Measurements from ENCODE around the gene TAS1R1.
A peak's percentile ranks its signal among the peaks of the same experiment; 100 is the strongest.
"Not testable (repeated sequence)": the region's sequence is repeated elsewhere in the genome, so short reads cannot be mapped to it uniquely, and the experiment has no call there.

Gene TAS1R1

DNA sequence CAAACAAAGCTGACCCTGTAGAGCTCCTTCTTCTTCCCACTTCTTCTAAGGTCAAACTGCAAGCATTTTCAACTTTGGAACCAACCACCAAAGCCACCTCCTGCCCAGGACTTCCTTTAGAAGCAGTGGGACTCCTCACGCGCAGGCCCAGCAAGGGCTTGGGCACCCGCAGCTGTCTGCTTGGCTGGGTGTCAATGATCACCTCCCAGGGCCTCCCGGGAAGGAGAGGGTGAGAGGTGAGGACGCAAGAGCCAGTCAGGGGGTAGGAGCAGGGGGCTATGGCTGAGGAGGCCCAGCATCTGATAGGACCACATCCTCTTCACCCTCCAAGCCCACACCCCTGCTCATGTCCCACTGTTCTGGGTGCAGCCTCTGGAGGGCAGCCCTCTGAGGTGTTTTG, 37.3 kb downstream of the TAS1R1 start:
- DNase-seq, result no peak

- DNase-seq, result no peak
These were observed 37.9 kb downstream of the TAS1R1 start for GRCh38 chr1:6592865-6593593.

- DNase-seq, result no peak
These were observed 38.7 kb downstream of the TAS1R1 start for GRCh38 chr1:6593810-6594209.

DNA sequence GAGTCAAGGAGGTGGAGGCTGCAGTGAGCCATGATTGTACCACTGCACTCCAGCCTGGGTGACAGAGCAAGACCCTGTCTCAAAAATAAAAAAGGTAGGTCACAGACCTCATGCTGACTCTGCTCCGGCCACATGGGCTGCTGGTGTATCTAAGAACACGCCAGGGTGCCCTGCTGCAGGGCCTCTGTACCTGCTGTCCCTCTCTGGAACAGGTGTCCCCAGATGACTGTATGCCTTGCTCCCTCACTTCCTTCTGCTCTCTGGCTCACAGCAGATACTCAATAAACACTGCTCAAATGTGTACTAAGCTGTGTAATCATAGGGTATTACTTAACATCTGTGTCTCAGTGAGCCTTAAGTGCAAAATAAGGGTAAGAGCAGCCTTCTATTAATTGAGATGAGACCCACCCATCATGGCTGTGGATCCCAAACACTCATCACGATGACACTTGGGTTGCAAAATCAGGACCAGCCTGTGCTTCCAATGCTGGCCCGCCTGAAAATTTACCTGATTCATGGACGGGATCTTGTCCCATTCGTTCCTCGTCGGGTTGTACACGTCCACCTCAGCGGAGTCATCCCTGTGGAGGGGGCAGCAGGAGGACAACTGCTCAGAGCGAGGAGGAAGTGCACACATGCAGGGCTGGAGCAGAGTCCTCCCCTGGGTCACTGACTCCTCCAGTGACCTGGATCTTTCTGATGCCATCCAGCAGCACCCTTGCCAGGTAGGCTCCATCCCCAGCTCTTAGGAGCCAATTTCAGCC, 40.1 kb downstream of the TAS1R1 start:
- DNase-seq, result no peak

DNA sequence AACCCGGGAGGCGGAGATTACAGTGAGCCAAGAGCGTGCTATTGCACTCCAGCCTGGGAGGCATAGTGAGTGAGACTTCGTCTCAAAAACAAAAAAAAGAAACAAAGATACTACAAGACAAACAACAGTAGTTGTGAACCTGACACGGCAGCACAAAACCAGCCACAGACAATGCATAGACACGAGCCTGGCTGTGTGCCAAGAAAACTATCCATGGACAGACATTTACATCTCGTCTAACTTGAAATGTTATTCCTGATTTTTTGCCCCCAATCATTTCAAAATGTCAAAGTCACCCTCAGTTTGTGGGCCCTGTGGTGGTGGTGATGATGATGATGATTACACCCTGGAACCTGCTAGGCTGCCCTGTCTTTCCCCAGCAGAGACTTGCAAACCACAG, 41.2 kb downstream of the TAS1R1 start:
- no peak for DNase-seq

DNA sequence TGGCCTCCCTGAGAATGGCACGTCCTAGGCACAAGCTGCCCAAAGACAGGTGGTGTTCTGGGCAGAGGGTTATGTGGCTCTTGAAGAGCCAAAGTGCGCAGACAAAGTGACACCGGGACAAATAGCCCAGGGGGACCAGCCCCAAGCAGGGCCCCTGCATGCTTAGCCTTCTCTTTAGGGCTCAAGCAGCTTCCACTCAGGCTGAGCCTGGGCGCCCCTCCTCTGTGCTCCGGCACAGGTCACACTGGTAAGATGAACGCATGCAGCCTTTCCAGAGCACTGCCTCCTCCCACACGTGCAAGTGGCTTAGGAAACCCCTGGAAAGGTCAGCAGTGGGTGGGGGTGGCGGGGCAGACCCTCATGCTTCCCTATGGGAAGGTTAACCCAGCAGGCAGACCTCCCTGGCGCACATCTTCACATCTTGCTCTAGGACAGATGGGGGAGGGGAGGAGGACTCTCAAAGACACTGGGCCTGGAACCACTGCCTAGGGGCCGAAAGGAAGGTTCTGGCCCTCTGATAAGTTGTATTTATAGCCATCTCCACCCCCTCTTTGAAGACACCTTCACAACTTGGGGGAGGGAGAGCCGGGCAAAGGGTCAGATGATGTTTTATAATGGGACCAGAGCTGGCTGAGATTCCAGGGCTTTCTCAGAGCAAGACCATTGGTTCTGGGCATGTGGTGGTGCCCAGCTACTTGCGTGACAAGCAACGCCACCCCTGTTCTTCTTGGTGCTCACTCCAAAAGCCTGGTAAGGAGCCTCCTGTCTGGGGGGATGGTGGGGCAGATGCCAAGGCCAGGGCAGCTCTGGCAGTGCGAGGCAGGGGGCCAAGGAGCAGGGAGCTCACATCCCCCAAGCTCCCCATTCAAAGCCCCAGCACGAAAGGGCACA, 42.0 kb downstream of the TAS1R1 start:
- DNase-seq, result no peak

GRCh38 chr1:6597777-6598131, 42.6 kb downstream of the TAS1R1 start:
- DNase-seq, result no peak

DNA sequence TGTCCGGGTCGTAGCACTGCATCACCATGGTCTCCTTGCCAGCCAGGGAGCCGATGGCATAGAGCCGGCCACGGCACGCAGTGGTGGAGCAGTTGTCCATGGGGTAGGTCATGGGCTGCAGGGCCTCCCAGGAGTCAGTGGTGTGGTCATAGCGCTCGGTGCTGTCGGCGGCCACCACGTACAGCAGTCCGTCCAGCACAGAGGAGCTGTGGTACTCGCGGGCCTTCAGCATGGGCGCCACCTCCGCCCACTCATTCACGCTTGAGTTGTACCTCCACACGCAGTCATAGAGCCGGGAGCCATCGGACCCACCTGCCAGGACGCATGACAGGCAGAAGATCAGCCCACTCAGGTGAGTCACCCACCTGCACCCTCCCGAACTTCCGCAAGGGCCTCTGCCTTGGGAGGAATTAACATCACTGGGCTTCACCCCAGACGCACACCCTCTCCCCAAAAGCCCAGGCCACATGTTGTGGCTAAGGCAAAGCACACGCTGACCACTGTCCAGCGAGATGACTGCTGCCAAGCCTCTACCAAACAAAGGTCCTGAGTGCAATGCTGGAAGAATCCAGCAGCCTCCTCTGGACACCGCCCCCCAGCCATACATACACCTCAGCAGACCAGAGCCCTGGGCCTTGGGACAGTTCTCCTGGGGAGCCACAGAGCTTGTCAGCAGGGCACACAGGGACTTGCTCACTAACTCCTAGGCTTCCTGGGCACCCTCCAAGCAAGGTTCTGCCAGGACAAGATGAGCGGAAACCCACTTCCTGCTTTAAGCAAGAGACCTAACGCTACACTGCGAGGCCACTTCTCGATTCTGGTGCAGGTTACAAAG, 44.3 kb downstream of the TAS1R1 start:
- peak; percentile 60 to 68 for DNase-seq

DNA sequence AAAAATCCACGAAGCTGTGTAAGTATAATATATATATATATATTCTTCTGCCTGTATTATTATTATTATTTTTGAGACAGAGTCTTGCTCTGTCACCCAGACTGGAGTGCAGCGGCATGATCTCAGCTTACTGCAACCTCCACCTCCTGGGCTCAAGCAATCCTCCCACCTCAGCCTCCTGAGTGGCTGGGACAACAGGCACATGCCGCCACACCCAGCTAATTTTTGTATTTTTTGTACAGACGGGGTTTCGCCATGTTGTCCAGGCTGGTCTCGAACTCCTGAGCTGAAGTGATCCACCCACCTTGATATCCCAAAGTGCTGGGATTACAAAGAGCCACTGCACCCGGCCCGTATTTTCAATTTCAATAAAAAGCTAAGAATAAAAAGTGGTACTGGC, 44.9 kb downstream of the TAS1R1 start:
- not testable (repeated sequence) for DNase-seq

GRCh38 chr1:6600410-6601048, 45.4 kb downstream of the TAS1R1 start:
- no peak for DNase-seq

- peak; percentile 79 to 84 for DNase-seq
These were observed 46.2 kb downstream of the TAS1R1 start for GRCh38 chr1:6601049-6601922.

- peak in 1 of 2 experiments; percentile 22 for DNase-seq
These were observed 47.0 kb downstream of the TAS1R1 start for GRCh38 chr1:6601923-6602668.

GRCh38 chr1:6602669-6603237, 47.6 kb downstream of the TAS1R1 start, which contains the start of gene KLHL21:
KLHL21 (minus strand) TSS chr1:6602869; CDS start chr1:6602817, 52 bp downstream.
- peak; percentile 85 to 87 for DNase-seq

DNA sequence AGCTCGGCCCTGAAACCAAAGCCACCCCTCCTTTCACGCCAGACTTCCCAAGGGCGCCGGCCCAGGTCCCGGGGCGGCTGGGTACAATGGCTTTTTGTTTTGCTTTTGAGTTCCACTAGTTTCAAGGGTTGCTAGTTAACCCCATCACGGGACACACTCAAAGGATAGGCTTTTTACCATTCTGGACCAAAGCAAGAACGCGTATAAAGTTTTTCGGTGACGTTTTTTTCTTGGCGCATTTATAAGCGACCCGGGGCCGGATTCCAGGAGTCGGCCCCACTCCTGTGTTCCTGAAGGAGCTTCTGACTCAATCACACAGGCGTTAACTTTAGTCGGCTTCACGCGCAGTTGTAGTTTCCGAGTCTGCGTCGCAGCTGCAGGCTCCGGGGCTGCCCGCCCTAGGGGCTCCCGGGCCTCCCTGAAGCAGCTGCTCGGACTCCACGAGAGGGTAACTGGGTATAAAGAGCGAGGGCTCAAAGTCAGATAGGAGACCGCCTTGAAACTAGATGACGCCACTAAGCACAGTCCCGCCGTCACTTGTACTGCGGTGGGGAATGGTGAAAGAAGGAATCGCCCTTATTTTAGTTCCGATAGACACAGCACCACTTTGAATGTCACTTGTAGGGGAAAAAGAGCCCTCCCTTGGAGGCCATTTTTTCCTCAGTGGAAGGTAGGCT, 48.3 kb downstream of the TAS1R1 start:
- peak; percentile 39 to 42 for DNase-seq

DNA sequence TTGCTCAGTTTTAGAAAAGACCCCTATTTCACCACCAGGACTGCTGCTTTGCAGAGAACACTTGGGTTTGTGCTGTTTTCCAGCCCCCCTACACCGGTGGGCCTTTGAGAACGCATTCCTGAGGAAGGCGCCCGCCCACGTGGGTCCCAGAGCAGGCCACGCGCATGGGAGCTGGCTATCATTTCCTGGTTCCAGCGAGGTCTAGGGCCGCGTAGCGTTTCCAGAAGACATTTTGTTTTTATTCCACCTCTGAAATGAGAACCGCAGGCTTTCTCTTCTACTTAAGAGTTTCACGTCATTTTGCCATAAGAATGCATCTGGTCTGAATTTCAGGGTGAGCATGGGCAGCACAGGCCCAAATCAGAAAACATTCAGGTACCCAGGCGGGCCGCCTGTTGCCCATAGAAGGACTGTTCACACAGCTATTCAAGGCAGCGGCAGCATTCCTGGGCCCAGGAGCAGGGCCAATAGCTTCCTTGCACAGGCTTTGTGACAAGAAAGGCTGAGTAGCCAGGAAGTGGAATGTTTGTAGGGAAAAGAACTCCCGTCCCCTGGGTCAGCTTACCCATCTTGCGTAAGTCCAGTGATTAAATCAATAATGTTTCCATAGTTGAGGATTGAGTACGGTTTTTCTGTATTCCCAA, 48.9 kb downstream of the TAS1R1 start:
- no peak for DNase-seq

DNA sequence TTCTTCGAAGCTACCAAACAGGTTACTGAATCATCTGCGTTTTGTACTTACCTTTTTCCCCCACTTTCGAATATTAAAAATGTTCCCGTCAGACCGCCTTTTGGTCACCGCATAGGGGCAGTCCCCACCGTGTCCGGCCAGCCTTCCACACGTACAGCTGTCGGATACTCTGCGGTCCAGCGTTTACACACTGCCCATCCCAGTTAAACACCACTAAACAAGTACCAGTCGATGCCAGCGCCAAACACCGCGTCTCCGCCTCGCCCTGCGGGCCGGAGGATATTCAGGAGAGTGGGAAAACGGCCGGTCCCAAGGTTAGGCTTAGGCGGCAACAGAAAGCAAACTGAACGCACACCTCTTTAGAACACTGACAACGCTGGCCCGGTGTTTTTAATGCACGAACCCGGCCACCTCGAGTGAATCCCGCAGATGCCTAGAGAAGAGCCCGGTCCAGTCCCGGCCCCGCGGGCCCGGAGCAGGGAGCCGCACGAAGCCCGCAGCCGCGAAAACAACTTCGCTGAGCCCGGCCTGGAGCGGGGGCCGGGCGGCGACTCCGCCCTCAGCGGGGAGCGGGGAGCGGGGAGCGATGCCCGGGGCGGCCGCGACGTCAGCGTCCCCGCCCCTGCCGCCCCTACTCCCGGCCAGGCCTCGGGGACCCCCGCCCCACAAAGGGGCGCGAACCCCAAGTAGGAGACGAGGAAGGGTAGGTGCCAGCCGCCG, 57.7 kb downstream of the TAS1R1 start:
- DNase-seq, result peak; percentile 10 to 24

- DNase-seq, result peak; percentile 99
These were observed 58.4 kb downstream of the TAS1R1 start, which contains the start of gene PHF13 for GRCh38 chr1:6613361-6614018. PHF13 (plus strand) TSS chr1:6613731; CDS start chr1:6614067, 336 bp downstream.
